Peyer's patch (tissue), 4 donors: ENCODE measurements around the gene LRRC38.

Experiments used
- POLR2A ChIP-seq, 2 donors: fragments of 450-650 bp; IDR thresholded peaks; one replicate each; pipeline ENCODE4 v1.5.1; 2017; ENCODE audit warnings: antibody characterized with exemption in 2 of 2, mild to moderate bottlenecking in 2 of 2, moderate library complexity in 2 of 2
- TF ChIP-seq, protein P1 (sequence below), 6 experiments: fragments of 450-650 bp in 4 of 6; fragments of 200-600 bp in 2 of 6; sonication (generic) in 1 of 6; IDR thresholded peaks; one replicate each; pipeline ENCODE4 v1.5.1; 2017 to 2019; ENCODE audit warnings: antibody characterized with exemption in 6 of 6, mild to moderate bottlenecking in 3 of 6, moderate library complexity in 1 of 6

DNA sequence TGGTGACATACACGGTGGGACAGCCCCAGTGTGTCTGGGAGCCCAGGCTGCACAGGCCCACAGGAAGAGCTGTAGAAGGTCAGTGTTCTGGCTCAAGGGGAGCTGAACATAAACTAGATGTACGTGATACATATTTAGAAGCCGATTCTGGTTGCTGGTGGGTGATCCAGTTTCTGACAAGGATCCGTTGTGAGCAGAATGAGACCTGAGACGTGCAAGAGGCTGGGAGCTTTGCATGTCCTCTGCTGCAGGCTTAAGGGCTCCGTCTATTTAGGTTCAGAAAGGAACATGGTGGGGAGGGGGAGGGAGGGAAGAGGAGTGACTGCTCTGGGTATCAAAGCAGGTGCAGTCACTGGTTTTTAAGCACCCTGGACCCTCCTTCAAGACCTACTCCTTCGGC lies 18.6 kb downstream of the LRRC38 start:
- TF ChIP-seq, protein P1, sequence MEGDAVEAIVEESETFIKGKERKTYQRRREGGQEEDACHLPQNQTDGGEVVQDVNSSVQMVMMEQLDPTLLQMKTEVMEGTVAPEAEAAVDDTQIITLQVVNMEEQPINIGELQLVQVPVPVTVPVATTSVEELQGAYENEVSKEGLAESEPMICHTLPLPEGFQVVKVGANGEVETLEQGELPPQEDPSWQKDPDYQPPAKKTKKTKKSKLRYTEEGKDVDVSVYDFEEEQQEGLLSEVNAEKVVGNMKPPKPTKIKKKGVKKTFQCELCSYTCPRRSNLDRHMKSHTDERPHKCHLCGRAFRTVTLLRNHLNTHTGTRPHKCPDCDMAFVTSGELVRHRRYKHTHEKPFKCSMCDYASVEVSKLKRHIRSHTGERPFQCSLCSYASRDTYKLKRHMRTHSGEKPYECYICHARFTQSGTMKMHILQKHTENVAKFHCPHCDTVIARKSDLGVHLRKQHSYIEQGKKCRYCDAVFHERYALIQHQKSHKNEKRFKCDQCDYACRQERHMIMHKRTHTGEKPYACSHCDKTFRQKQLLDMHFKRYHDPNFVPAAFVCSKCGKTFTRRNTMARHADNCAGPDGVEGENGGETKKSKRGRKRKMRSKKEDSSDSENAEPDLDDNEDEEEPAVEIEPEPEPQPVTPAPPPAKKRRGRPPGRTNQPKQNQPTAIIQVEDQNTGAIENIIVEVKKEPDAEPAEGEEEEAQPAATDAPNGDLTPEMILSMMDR (IDR thresholded peaks at IDR 0.05), result no peak
- TF ChIP-seq POLR2A (IDR thresholded peaks at IDR 0.05), result no peak
